Neural crest cell (in vitro differentiated cells): ENCODE data around the gene SBF2. TPM values are rescaled to one million over a fixed set of nuclear protein-coding genes. Genes with fewer than 3 reads are reported as not detected.

ENCODE experiments used
- DNase-seq: peaks from one replicate; pipeline ENCODE4 v3.0.0; 2021; ENCODE audit warnings: low read depth, mixed read lengths, low spot score
- H3K27ac Mint-ChIP-seq: one replicate; pipeline ENCODE4 v1.8.0; 2021; ENCODE audit warnings: mild to moderate bottlenecking, mixed read lengths; ENCODE audit not compliant: unreplicated experiment
- H3K27me3 Mint-ChIP-seq: 2 replicates; pipeline ENCODE4 v1.8.0; 2021; ENCODE audit warnings: low read depth, mild to moderate bottlenecking, mixed read lengths
- H3K36me3 Mint-ChIP-seq: 2 replicates; pipeline ENCODE4 v1.8.0; 2021; ENCODE audit warnings: low read depth, mild to moderate bottlenecking, mixed read lengths
- H3K4me1 Mint-ChIP-seq: 2 replicates; pipeline ENCODE4 v1.8.0; 2021; ENCODE audit warnings: mixed read lengths
- H3K4me3 Mint-ChIP-seq: one replicate; pipeline ENCODE4 v1.8.0; 2021; ENCODE audit warnings: mild to moderate bottlenecking, mixed read lengths
- H3K9me3 Mint-ChIP-seq: 2 replicates; pipeline ENCODE4 v1.8.0; 2021; ENCODE audit warnings: mixed read lengths
- total RNA-seq: library from RNA; stranded (reverse); gene quantifications from 2 replicates; pipeline ENCODE4 v1.2.1, GENCODE V29; 2021
- TF ChIP-seq, protein P1 (sequence below): fragments of 200-600 bp; sonication (generic); conservative IDR thresholded peaks from 2 replicates; pipeline ENCODE4 v1.5.0; 2021; ENCODE audit warnings: antibody characterized with exemption, mild to moderate bottlenecking

Gene SBF2
- total RNA-seq, 1 donor from 2014 or later = 30.2 TPM

DNA sequence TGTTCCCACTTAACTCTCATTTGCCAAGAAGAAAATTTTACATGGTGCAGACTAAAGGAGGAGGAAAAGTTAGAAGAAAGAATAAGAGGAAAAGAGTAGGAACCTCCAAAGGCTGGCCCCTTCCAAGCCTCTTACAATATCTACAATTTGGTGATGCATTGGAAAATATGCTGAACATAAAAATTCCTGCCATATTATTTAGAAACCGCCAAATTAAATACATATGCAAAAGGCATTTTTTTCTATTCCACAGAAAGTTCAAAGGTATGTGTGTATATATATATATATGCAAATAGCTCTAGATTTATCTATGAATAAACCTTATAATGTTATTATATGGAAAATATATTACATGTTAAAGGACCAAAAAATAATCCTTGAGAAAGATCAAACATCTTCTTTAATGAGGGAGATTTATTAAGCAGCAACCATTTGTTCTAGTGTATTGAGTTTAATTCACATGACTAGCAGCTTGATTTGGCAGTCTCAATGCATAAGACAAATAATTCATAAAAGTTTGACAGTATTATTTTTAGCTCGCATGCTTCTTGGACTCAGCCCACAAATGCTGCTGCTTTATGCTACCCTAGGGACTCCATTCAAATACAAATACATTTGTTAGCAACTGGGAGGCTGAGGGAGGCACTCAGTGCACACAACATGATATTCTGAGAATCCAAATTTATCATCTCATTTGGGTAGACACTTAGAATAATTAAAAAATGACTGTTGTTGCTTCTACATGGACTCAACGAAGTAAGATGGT, 184.9 kb downstream of the SBF2 start:
- Mint-ChIP-seq H3K36me3 (no peaks in the 10 kb centered on the region), H3K27ac (no peak overlapping the region), H3K9me3 (no peaks in the 10 kb centered on the region), H3K4me1 (peaks cover 8% of the 10 kb centered on the region), H3K4me3 (no peak overlapping the region), H3K27me3 (no peaks in the 10 kb centered on the region)
- no peak for DNase-seq
- TF ChIP-seq, protein P1, sequence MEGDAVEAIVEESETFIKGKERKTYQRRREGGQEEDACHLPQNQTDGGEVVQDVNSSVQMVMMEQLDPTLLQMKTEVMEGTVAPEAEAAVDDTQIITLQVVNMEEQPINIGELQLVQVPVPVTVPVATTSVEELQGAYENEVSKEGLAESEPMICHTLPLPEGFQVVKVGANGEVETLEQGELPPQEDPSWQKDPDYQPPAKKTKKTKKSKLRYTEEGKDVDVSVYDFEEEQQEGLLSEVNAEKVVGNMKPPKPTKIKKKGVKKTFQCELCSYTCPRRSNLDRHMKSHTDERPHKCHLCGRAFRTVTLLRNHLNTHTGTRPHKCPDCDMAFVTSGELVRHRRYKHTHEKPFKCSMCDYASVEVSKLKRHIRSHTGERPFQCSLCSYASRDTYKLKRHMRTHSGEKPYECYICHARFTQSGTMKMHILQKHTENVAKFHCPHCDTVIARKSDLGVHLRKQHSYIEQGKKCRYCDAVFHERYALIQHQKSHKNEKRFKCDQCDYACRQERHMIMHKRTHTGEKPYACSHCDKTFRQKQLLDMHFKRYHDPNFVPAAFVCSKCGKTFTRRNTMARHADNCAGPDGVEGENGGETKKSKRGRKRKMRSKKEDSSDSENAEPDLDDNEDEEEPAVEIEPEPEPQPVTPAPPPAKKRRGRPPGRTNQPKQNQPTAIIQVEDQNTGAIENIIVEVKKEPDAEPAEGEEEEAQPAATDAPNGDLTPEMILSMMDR = no peak

DNA sequence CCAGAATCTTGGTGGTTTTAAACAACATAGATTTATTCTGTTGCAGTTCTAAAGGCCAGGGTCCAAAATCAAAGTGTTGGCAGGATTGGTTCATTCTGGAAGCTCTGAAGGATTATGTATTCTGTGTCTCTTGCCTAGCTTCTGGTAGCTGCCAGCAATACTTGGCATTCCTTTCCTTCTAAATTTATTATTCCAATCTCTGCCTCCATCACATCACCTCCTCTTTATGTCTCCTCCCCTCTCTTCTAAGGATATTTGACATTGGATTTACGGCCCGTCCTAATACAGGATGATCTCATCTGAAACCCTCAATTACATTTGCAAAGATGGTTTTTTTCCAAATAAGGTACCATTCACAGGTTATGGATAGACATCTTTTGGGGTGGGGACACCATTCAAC, 186.5 kb downstream of the SBF2 start:
- TF ChIP-seq, protein P1 = no peak
- H3K36me3 Mint-ChIP-seq = no peaks in the 10 kb centered on the region
- no peak for DNase-seq
- H3K27ac Mint-ChIP-seq = no peak overlapping the region
- peaks cover 10% of the 10 kb centered on the region for H3K4me1 Mint-ChIP-seq
- H3K9me3 Mint-ChIP-seq = no peaks in the 10 kb centered on the region
- H3K27me3 Mint-ChIP-seq = no peaks in the 10 kb centered on the region
- no peak overlapping the region for H3K4me3 Mint-ChIP-seq

DNA sequence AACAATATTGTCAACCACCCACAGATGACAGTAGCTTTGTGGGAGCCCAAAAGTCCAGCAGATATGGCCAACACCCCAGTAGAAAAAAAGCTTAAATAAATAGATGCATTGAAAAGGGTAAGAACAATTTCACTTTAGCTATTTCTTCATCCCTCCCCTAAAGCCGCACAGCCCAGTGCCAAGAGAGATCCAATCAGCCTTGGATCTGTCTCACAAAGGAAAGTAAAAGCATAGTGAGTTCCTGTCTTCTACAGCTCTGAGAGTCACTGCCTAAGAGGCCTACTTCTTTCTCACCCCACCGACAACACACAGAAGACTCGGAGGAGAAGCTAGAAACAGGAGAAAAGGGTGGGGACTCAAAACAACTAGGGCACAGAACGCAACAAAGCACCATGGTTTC, 196.4 kb downstream of the SBF2 start:
- Mint-ChIP-seq H3K27me3 (no peaks in the 10 kb centered on the region), H3K36me3 (peaks cover 23% of the 10 kb centered on the region), H3K9me3 (peaks cover 17% of the 10 kb centered on the region), H3K27ac (no peak overlapping the region), H3K4me3 (no peak overlapping the region), H3K4me1 (no peaks in the 10 kb centered on the region)
- TF ChIP-seq, protein P1 = no peak
- no peak for DNase-seq

DNA sequence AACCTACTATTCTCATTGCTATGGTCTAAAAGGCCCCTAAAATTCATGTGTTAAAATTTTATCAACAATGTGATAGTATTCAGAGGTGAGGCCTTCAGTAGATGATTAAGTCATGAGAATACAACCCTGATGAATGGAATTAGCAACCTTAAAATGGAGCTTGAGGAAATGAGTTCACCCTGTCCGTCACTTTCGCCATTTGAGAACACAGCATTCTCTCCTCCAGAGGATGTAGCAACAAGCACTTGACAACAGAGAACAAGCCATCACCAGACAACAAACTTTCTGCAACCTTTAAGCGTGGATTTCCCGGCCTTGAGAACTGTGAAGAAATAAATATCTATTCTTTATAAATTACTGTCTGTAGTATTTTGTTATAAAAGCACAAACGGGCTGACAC, 197.0 kb downstream of the SBF2 start:
- H3K4me1 Mint-ChIP-seq = no peaks in the 10 kb centered on the region
- no peak for DNase-seq
- peaks cover 17% of the 10 kb centered on the region for H3K9me3 Mint-ChIP-seq
- peaks cover 20% of the 10 kb centered on the region for H3K36me3 Mint-ChIP-seq
- H3K4me3 Mint-ChIP-seq = no peak overlapping the region
- no peak overlapping the region for H3K27ac Mint-ChIP-seq
- TF ChIP-seq, protein P1 = no peak
- H3K27me3 Mint-ChIP-seq = no peaks in the 10 kb centered on the region

DNA sequence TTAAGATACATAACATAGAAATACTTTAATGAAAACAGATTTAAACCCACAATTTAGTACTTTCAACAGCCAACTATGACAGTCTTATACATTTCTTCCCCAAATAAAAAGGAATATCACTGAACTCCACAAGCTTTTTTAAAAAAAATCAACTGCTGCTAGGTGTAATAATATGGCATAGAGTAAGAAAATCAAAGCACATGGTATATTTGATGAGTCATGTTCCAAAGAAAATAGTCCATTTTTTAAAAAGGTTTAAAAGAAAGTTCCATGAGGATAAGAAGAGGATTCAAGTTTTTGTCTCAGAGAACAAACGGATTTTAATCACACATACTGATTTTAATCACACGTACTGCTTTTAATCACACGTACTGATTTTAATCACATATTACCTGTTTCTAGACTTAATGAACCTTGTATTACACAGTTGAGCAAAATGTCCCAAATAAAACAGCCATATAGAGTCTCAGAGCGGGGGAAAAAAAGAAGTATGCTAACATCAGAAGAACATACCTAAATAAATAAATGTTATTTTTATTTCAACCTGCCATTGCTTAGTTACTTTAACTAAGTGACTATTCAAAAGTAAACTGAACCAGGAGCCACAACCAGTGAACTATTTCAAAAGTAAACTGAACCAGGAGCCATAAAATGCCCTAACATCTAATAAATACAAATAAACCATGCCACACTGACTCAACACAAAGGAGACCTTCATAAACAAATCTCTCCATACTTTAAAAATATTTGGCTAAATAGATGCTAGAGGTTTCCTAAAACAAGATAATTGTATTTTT, 198.4 kb downstream of the SBF2 start:
- Mint-ChIP-seq H3K4me1 (no peaks in the 10 kb centered on the region), H3K36me3 (peaks cover 20% of the 10 kb centered on the region), H3K4me3 (no peak overlapping the region), H3K27ac (no peak overlapping the region), H3K9me3 (peaks cover 12% of the 10 kb centered on the region), H3K27me3 (no peaks in the 10 kb centered on the region)
- no peak for DNase-seq
- TF ChIP-seq, protein P1 = no peak
